A549 (cell line): ENCODE results near the gene PNPLA8. TPM values are rescaled to one million over a fixed set of nuclear protein-coding genes. Genes with fewer than 3 reads are reported as not detected.

ENCODE experiments used
- ATAC-seq, 2 experiments: fragments of 200-7000 bp in 1 of 2; fragments of >200 bp in 1 of 2; cut with Nextera tagmentation in 1 of 2; cut with Tn5 transposase in 1 of 2; 3 replicates each; pipeline versions ENCODE4 v1.8.0 to v1.9.1; 2018 to 2020; ENCODE audit warnings: mild to moderate bottlenecking in 1 of 2, moderate library complexity in 1 of 2
- CTCF ChIA-PET: fragments of 300-600 bp; sonication (Branson Sonifier 250); formaldehyde crosslinking; extraction: SDS; loops from one replicate; lab custom pipeline; 2021; ENCODE audit warnings: antibody characterized with exemption, inconsistent platforms; lab: Yijun Ruan, JAX
- POLR2A ChIA-PET: fragments of 350-600 bp; formaldehyde crosslinking; extraction: SDS; loops from one replicate; lab custom pipeline; 2021; ENCODE audit warnings: antibody characterized with exemption, inconsistent platforms; lab: Yijun Ruan, JAX
- DNase-seq, 2 experiments: peaks; one replicate each; pipeline versions ENCODE4 v3.0.0 to v3.0.0-alpha.2; 2011 to 2016; ENCODE audit warnings: low read depth in 1 of 2, low spot score in 1 of 2
- FAIRE-seq: peaks from 2 replicates; lab custom pipeline; 2011; peaks lifted over from hg19 to GRCh38; lab: Jason Lieb, UNC
- H3K27ac ChIP-seq, 2 experiments: fragments of >200 bp; sonication (Bioruptor Twin); formaldehyde crosslinking; 3 replicates each; pipeline ENCODE4 v1.5.1; 2016 to 2017
- H3K4me1 ChIP-seq: fragments of >200 bp; sonication (Bioruptor Twin); formaldehyde crosslinking; 3 replicates; pipeline ENCODE4 v1.6.1; 2016
- H3K4me2 ChIP-seq: fragments of >200 bp; sonication (Bioruptor Twin); formaldehyde crosslinking; 3 replicates; pipeline ENCODE4 v1.6.1; 2016
- H3K4me3 ChIP-seq: fragments of >200 bp; sonication (Bioruptor Twin); formaldehyde crosslinking; 3 replicates; pipeline ENCODE4 v1.5.1; 2016
- H3K9me3 ChIP-seq: fragments of >200 bp; sonication (Bioruptor Twin); formaldehyde crosslinking; 3 replicates; pipeline ENCODE4 v1.6.1; 2016
- BCL3 ChIP-seq: fragments of >200 bp; sonication (Bioruptor Twin); formaldehyde crosslinking; IDR thresholded peaks from 3 replicates; pipeline ENCODE4 v1.6.1; 2016
- CEBPB ChIP-seq, 2 experiments: fragments of >200 bp in 1 of 2; sonication (Bioruptor Twin) in 1 of 2; formaldehyde crosslinking in 1 of 2; IDR thresholded peaks; 2 replicates each; pipeline ENCODE4 v1.6.1; 2012 to 2016
- CHD2 ChIP-seq: fragments of 150-350 bp; IDR thresholded peaks from 2 replicates; pipeline ENCODE4 v1.6.1; 2014; ENCODE audit warnings: low read length; ENCODE audit not compliant: partially characterized antibody
- EHMT2 ChIP-seq: fragments of 200-600 bp; sonication (generic); IDR thresholded peaks from 2 replicates; pipeline ENCODE4 v1.6.1; 2016; ENCODE audit warnings: antibody characterized with exemption, low read depth, mild to moderate bottlenecking, moderate library complexity
- EP300 ChIP-seq, 2 experiments: fragments of >200 bp; sonication (Bioruptor Twin); formaldehyde crosslinking; IDR thresholded peaks; 2 replicates in 1 of 2; 3 replicates in 1 of 2; pipeline ENCODE4 v1.6.1; 2016 to 2017
- ESRRA ChIP-seq: fragments of 150-350 bp; IDR thresholded peaks from 2 replicates; pipeline ENCODE4 v1.6.1; 2014; ENCODE audit warnings: mild to moderate bottlenecking, low read length, borderline replicate concordance
- FOSL2 ChIP-seq, 2 experiments: fragments of 450-650 bp in 1 of 2; fragments of >200 bp in 1 of 2; sonication (Bioruptor Twin) in 1 of 2; formaldehyde crosslinking; IDR thresholded peaks; 2 replicates each; pipeline versions ENCODE4 v1.5.0 to v1.6.1; 2016 to 2020; ENCODE audit warnings: mild to moderate bottlenecking in 1 of 2, moderate library complexity in 1 of 2
- GATA3 ChIP-seq: IDR thresholded peaks from 2 replicates; pipeline ENCODE4 v1.6.1; 2012; ENCODE audit warnings: borderline replicate concordance
- HDAC2 ChIP-seq: fragments of 200-600 bp; sonication (generic); IDR thresholded peaks from 2 replicates; pipeline ENCODE4 v1.6.1; 2016
- HES2 ChIP-seq: fragments of >200 bp; sonication (Bioruptor Twin); formaldehyde crosslinking; IDR thresholded peaks from 2 replicates; pipeline ENCODE4 v1.6.1; 2016
- HOXA7 ChIP-seq: fragments of 250-450 bp; sonication (Bioruptor Pico); IDR thresholded peaks from 2 replicates; pipeline ENCODE4 v1.5.0; 2020; ENCODE audit warnings: mild to moderate bottlenecking, moderate library complexity
- HOXB13 ChIP-seq: fragments of 250-450 bp; sonication (Bioruptor Pico); IDR thresholded peaks from 2 replicates; pipeline ENCODE4 v1.5.0; 2020; ENCODE audit warnings: low read depth, mild to moderate bottlenecking, moderate library complexity
- KDM1A ChIP-seq: fragments of 200-600 bp; sonication (generic); IDR thresholded peaks from 2 replicates; pipeline ENCODE4 v1.6.1; 2016; ENCODE audit warnings: low read depth, mild to moderate bottlenecking
- MAX ChIP-seq: IDR thresholded peaks from 2 replicates; pipeline ENCODE4 v1.6.1; 2012
- MAZ ChIP-seq: fragments of 150-350 bp; IDR thresholded peaks from 2 replicates; pipeline ENCODE4 v1.6.1; 2014; ENCODE audit warnings: antibody characterized with exemption, low read depth, low read length, borderline replicate concordance
- NPAS2 ChIP-seq: fragments of 250-450 bp; sonication (Bioruptor Pico); IDR thresholded peaks from 2 replicates; pipeline ENCODE4 v1.8.0; 2022; ENCODE audit warnings: mild to moderate bottlenecking, moderate library complexity, borderline replicate concordance
- PHF8 ChIP-seq: fragments of 200-600 bp; sonication (generic); IDR thresholded peaks from 2 replicates; pipeline ENCODE4 v1.6.1; 2016; ENCODE audit warnings: low read depth, mild to moderate bottlenecking, antibody characterized with exemption, moderate library complexity, borderline replicate concordance
- POLR2A ChIP-seq: IDR thresholded peaks from 2 replicates; pipeline ENCODE4 v1.6.1; 2012; ENCODE audit warnings: mild to moderate bottlenecking, low read length
- RARB ChIP-seq: fragments of 250-450 bp; sonication (Bioruptor Pico); IDR thresholded peaks from 2 replicates; pipeline ENCODE4 v1.8.0; 2021; ENCODE audit warnings: mild to moderate bottlenecking, moderate library complexity
- RCOR1 ChIP-seq: fragments of 150-350 bp; IDR thresholded peaks from 2 replicates; pipeline ENCODE4 v1.6.1; 2014; ENCODE audit warnings: antibody characterized with exemption, low read length, low read depth
- RNF2 ChIP-seq: fragments of 200-600 bp; sonication (generic); IDR thresholded peaks from 2 replicates; pipeline ENCODE4 v1.6.1; 2016; ENCODE audit warnings: low read depth, mild to moderate bottlenecking, antibody characterized with exemption, moderate library complexity, borderline replicate concordance
- TFCP2L1 ChIP-seq: fragments of 250-450 bp; sonication (Bioruptor Pico); IDR thresholded peaks from 2 replicates; pipeline ENCODE4 v1.5.0; 2021; ENCODE audit warnings: mild to moderate bottlenecking
- TP53 ChIP-seq: fragments of 250-450 bp; sonication (Bioruptor Pico); IDR thresholded peaks from 2 replicates; pipeline ENCODE4 v1.5.0; 2021; ENCODE audit warnings: mild to moderate bottlenecking, moderate library complexity
- ZC3H11A ChIP-seq: fragments of 450-650 bp; IDR thresholded peaks from 2 replicates; pipeline ENCODE4 v1.6.1; 2014; ENCODE audit warnings: antibody characterized with exemption, mild to moderate bottlenecking
- ZFP36 ChIP-seq: fragments of 450-650 bp; IDR thresholded peaks from 2 replicates; pipeline ENCODE4 v1.6.1; 2014; ENCODE audit warnings: borderline replicate concordance; ENCODE audit not compliant: partially characterized antibody
- ZNF302 ChIP-seq: fragments of 250-450 bp; sonication (Bioruptor Pico); IDR thresholded peaks from 2 replicates; pipeline ENCODE4 v1.9.0; 2021; ENCODE audit warnings: inconsistent platforms, mild to moderate bottlenecking, moderate library complexity
- WGBS: methylation state at CpG from one replicate; pipeline ENCODE4 v1.1.6; 2017; ENCODE audit errors: missing lambda C conversion rate; 5-methylcytosine and 5-hydroxymethylcytosine counted together
- polyA plus RNA-seq, 4 experiments: library from polyadenylated mRNA; depleted of rRNA in 3 of 4; stranded (reverse); fragments of >200 nt; fragmentation: RNase III in 1 of 4; extraction: RNeasy Plus Mini Kit Qiagen cat#74134 plus additional on column Dnase treatment in 1 of 4; gene quantifications; 2 replicates in 3 of 4; 3 replicates in 1 of 4; pipeline ENCODE4 v1.2.3, GENCODE V29; 2011 to 2017
- TF ChIP-seq, protein P1 (sequence below): IDR thresholded peaks from 2 replicates; pipeline ENCODE4 v1.6.1; 2012; ENCODE audit warnings: low read depth, borderline replicate concordance
- TF ChIP-seq, protein P2 (sequence below): fragments of 450-650 bp; IDR thresholded peaks from 2 replicates; pipeline ENCODE4 v1.6.1; 2014; ENCODE audit warnings: antibody characterized with exemption

PNPLA8 gene
- polyA plus RNA-seq, 2 of the 4 experiments (the other 2 are of a cell fraction), result 16.1 to 29.6 TPM

DNA sequence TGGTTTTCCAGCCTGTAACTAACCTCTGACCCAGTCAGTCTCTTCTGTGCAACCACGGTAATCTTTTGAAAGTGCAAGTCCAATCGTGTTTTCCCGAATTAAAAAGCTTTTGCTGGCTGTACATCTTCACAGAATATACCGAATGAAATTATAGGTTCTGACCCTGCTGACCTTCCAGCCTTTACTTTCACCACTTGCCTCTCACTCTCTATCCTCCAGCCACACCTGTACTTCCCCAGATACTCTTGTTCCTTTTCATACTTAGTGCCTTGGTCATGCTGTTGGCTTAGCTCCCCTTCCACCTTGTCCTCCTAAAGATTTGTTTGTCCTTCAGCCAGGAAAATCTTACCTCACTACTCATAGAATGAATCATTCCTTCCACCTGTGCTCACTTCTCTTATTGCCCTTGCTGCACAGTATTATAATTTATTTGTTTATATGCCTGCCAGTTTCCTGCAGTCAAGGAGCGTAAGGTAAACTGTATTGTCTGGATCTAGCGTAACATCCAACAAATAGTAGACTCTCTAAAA is 2.3 kb upstream of the PNPLA8 start:
- FAIRE-seq (no peak), ATAC-seq (no peak), DNase-seq (no peak)
- ChIA-PET CTCF (no interaction called here), POLR2A (no interaction called here)
- Histone ChIP-seq H3K4me2 (no peak overlapping the region), H3K4me3 (no peak overlapping the region), H3K27ac (no peak overlapping the region), H3K4me1 (peaks cover 10% of the 10 kb centered on the region)
- WGBS, result 81% methylated on average over 6 of the region's 6 CpGs
- TF ChIP-seq HDAC2 (no peak), KDM1A (no peak), TFCP2L1 (CRISPR knock-in tag) (no peak), MAZ (no peak)
- TF ChIP-seq, all 56 proteins: peak for 0
- H3K9me3 ChIP-seq, result no peaks in the 10 kb centered on the region

DNA sequence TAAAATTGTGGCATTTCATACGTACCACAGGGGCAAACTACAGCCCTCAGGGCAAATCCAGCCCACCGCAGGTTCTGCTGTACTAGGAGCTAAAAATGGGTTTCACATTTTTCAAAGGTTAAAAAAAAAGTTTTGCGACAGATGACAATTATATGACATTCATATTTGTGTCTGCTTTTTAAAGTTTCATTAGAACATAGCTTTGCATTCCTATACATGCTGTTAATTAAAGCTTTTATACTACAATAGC is 758 bp upstream of the PNPLA8 start:
- peak overlapping the region; percentile 81 to 83 for H3K27ac ChIP-seq
- FAIRE-seq, result no peak
- TF ChIP-seq HOXA7 (CRISPR knock-in tag) (peak; percentile 62; the same call in 1 of the 2 replicates), POLR2A (no peak)
- no peaks in the 10 kb centered on the region for H3K9me3 ChIP-seq
- whole genome bisulfite sequencing, result 20% methylated on average over 3 of the region's 3 CpGs
- ATAC-seq, result no peak
- no peak for DNase-seq
- H3K4me2 ChIP-seq, result peak overlapping the region; percentile 77
- H3K4me1 ChIP-seq, result peaks cover 10% of the 10 kb centered on the region
- H3K4me3 ChIP-seq, result peak overlapping the region; percentile 57
- POLR2A ChIA-PET, result interaction anchor here (2.0 kb wide), 1 partner anchor 43 kb away, joined by 18 read pairs; the partner anchor contains the start of genes DNAJB9 and THAP5
- CTCF ChIA-PET, result interaction anchor here (2.6 kb wide), 1 partner anchor 30 kb away, joined by 12 read pairs; no protein-coding TSS in a partner anchor

- DNase-seq (peak; percentile 66 to 83), FAIRE-seq (no peak), ATAC-seq (peak; percentile 82 to 89)
- no peak for TF ChIP-seq MAZ
- no peak for TF ChIP-seq CHD2
- no peak for TF ChIP-seq ZFP36
- no peak for TF ChIP-seq TP53
- TF ChIP-seq GATA3, result no peak
- no peak for TF ChIP-seq BCL3
- no peak for TF ChIP-seq EP300 (IDR thresholded peaks at IDR 0.05)
- no peak for TF ChIP-seq HES2
- 0 out of 2 replicates have a peak, but pooled peaks have one; percentile 90 for TF ChIP-seq PHF8
- no peak for TF ChIP-seq HOXA7 (CRISPR knock-in tag)
- no peak for TF ChIP-seq ZC3H11A
- TF ChIP-seq HDAC2, result no peak
- TF ChIP-seq RARB (CRISPR knock-in tag), result no peak
- no peak for TF ChIP-seq TFCP2L1 (CRISPR knock-in tag)
- TF ChIP-seq, protein P1, sequence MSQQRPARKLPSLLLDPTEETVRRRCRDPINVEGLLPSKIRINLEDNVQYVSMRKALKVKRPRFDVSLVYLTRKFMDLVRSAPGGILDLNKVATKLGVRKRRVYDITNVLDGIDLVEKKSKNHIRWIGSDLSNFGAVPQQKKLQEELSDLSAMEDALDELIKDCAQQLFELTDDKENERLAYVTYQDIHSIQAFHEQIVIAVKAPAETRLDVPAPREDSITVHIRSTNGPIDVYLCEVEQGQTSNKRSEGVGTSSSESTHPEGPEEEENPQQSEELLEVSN, result no peak
- TF ChIP-seq ZNF302 (CRISPR knock-in tag), result no peak
- TF ChIP-seq CEBPB (IDR thresholded peaks at IDR 0.05), result peak in 1 of 2 experiments; percentile 36; a peak in 1 of 4 replicates
- no peak for TF ChIP-seq HOXB13 (CRISPR knock-in tag)
- no peak for TF ChIP-seq MAX
- TF ChIP-seq FOSL2 (IDR thresholded peaks at IDR 0.05), result peak; percentile 30; the same call in 1 of the 2 replicates
- TF ChIP-seq FOSL2 (CRISPR knock-in tag; IDR thresholded peaks at IDR 0.05), result peak; percentile 96
- no peak for TF ChIP-seq EHMT2
- no peak for TF ChIP-seq NPAS2 (CRISPR knock-in tag)
- TF ChIP-seq, protein P2, sequence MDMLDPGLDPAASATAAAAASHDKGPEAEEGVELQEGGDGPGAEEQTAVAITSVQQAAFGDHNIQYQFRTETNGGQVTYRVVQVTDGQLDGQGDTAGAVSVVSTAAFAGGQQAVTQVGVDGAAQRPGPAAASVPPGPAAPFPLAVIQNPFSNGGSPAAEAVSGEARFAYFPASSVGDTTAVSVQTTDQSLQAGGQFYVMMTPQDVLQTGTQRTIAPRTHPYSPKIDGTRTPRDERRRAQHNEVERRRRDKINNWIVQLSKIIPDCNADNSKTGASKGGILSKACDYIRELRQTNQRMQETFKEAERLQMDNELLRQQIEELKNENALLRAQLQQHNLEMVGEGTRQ, result no peak
- no peak for TF ChIP-seq RNF2
- no peak for TF ChIP-seq ESRRA
- no peak for TF ChIP-seq RCOR1
- Histone ChIP-seq H3K9me3 (no peaks in the 10 kb centered on the region), H3K4me2 (peak overlapping the region; percentile 94), H3K27ac (peak overlapping the region; percentile 72 to 83), H3K4me3 (peak overlapping the region; percentile 78), H3K4me1 (peaks cover 10% of the 10 kb centered on the region)
- WGBS, result under 1% methylated on average over 22 of the region's 22 CpGs
- ChIA-PET POLR2A (interaction anchor here (0.6 to 2.0 kb wide), 4 partner anchors 8 to 44 kb away, joined by 3 to 18 read pairs (median 4); partner anchors contain the start of genes DNAJB9 and THAP5), CTCF (interaction anchor here (0.6 to 2.6 kb wide), 4 partner anchors 10 to 418 kb away, joined by 3 to 12 read pairs (median 3); no protein-coding TSS in a partner anchor)
Measured at GRCh38 chr7:108525327-108525984, 479 bp downstream of the PNPLA8 start.
